IMR-90 (cell line): ENCODE results near the gene RNH1.

Source experiments
- CTCF ChIP-seq: conservative IDR thresholded peaks from 2 replicates; pipeline ENCODE4 v1.5.1; 2012; ENCODE audit warnings: mild to moderate bottlenecking, low read depth, low read length, improper control_type of control experiment
- POLR2A ChIP-seq: IDR thresholded peaks from 2 replicates; pipeline ENCODE4 v1.6.1; 2012; ENCODE audit warnings: mild to moderate bottlenecking, low read depth, low read length

- TF ChIP-seq CTCF (peak; percentile 35), POLR2A (no peak)
These were observed 56.1 kb downstream of the RNH1 start for GRCh38 chr11:450809-451451.
